ENCODE results near the gene PAK2. TPM values are rescaled to one million over a fixed set of nuclear protein-coding genes. Genes with fewer than 3 reads are reported as not detected.
"Not testable (repeated sequence)": the region's sequence is repeated elsewhere in the genome, so short reads cannot be mapped to it uniquely, and the experiment has no call there.

Gene PAK2
- total and polyA plus RNA-seq, 12 donors: 15.3 to 62.0 (median 46.8) TPM

GRCh38 chr3:196737655-196738054 is 2.0 kb upstream of the PAK2 start:
- intact Hi-C loops (cut with DNase I): no loop called here
- DNase-seq: no peak
- H3K27ac ChIP-seq: no peak overlapping the region
- peaks cover 6 to 16% of the 10 kb centered on the region in 2 donors for H3K4me1 ChIP-seq (replicated peaks in 1 of 2)
- H3K36me3 ChIP-seq (replicated peaks in 1 of 2): no peaks in the 10 kb centered on the region
- no peaks in the 10 kb centered on the region for H3K27me3 ChIP-seq
- no peak for TF ChIP-seq POLR2A (IDR thresholded peaks at IDR 0.05)
- TF ChIP-seq, protein P1, sequence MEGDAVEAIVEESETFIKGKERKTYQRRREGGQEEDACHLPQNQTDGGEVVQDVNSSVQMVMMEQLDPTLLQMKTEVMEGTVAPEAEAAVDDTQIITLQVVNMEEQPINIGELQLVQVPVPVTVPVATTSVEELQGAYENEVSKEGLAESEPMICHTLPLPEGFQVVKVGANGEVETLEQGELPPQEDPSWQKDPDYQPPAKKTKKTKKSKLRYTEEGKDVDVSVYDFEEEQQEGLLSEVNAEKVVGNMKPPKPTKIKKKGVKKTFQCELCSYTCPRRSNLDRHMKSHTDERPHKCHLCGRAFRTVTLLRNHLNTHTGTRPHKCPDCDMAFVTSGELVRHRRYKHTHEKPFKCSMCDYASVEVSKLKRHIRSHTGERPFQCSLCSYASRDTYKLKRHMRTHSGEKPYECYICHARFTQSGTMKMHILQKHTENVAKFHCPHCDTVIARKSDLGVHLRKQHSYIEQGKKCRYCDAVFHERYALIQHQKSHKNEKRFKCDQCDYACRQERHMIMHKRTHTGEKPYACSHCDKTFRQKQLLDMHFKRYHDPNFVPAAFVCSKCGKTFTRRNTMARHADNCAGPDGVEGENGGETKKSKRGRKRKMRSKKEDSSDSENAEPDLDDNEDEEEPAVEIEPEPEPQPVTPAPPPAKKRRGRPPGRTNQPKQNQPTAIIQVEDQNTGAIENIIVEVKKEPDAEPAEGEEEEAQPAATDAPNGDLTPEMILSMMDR (IDR thresholded peaks at IDR 0.05): no peak
- H3K4me3 ChIP-seq: no peak overlapping the region
- no peaks in the 10 kb centered on the region for H3K9me3 ChIP-seq (replicated peaks in 1 of 3)
- WGBS, 4 donors: 90 to 96% (median 92%) methylated on average over 6 of the region's 6 CpGs

GRCh38 chr3:196740481-196741248 is 1.0 kb downstream of the PAK2 start:
- H3K27me3 ChIP-seq: no peaks in the 10 kb centered on the region
- 0 to 1% (median 1%) methylated on average over 30 of the region's 30 CpGs for WGBS, 4 donors
- peak; percentile 28 to 73 (median 36) for DNase-seq
- peaks cover 6 to 16% of the 10 kb centered on the region in 2 donors for H3K4me1 ChIP-seq (replicated peaks in 1 of 2)
- H3K9me3 ChIP-seq (replicated peaks in 1 of 3): no peaks in the 10 kb centered on the region
- peak overlapping the region; percentile 93 to 99 (median 95) for H3K27ac ChIP-seq
- intact Hi-C loops (cut with DNase I): loop anchor here in 1 of 2 donors (10.0 kb wide), 1 partner anchor 64 kb away; no protein-coding TSS in a partner anchor
- TF ChIP-seq POLR2A (IDR thresholded peaks at IDR 0.05): no peak
- TF ChIP-seq, protein P1 (IDR thresholded peaks at IDR 0.05): no peak
- no peaks in the 10 kb centered on the region for H3K36me3 ChIP-seq (replicated peaks in 1 of 2)
- H3K4me3 ChIP-seq: peak overlapping the region; percentile 75 to 99 (median 84)

GRCh38 chr3:196741249-196741889 is 1.7 kb downstream of the PAK2 start:
- no peak for DNase-seq
- Histone ChIP-seq H3K27ac (peak overlapping the region in 4 of 5 donors; percentile 93 to 99 (median 94)), H3K27me3 (no peaks in the 10 kb centered on the region), H3K4me3 (peak overlapping the region in 2 of 4 donors; percentile 75 to 99), H3K9me3 (replicated peaks in 1 of 3) (no peaks in the 10 kb centered on the region), H3K36me3 (replicated peaks in 1 of 2) (no peaks in the 10 kb centered on the region), H3K4me1 (replicated peaks in 1 of 2) (peaks cover 6 to 16% of the 10 kb centered on the region in 2 donors)
- no peak for TF ChIP-seq POLR2A (IDR thresholded peaks at IDR 0.05)
- TF ChIP-seq, protein P1 (IDR thresholded peaks at IDR 0.05): no peak
- intact Hi-C loops (cut with DNase I): loop anchor here in 1 of 2 donors (10.0 kb wide), 1 partner anchor 63 kb away; no protein-coding TSS in a partner anchor
- 20 to 31% (median 22%) methylated on average over 5 of the region's 5 CpGs for WGBS, 4 donors

GRCh38 chr3:196743569-196743968 is 3.9 kb downstream of the PAK2 start:
- H3K9me3 ChIP-seq (replicated peaks in 1 of 3); H3K27me3 ChIP-seq; H3K36me3 ChIP-seq (replicated peaks in 1 of 2); H3K27ac ChIP-seq; DNase-seq; H3K4me3 ChIP-seq: not testable (repeated sequence)
- H3K4me1 ChIP-seq (replicated peaks in 1 of 2): peaks cover 6 to 16% of the 10 kb centered on the region in 2 donors
- intact Hi-C loops (cut with DNase I): loop anchor here in 1 of 2 donors (10.0 kb wide), 1 partner anchor 61 kb away; no protein-coding TSS in a partner anchor
- 91 to 95% (median 94%) methylated on average over 10 of the region's 10 CpGs for WGBS, 4 donors
